ENCODE results near the gene ADGRD1.
"Not testable (repeated sequence)": the region's sequence is repeated elsewhere in the genome, so short reads cannot be mapped to it uniquely, and the experiment has no call there.

ADGRD1 gene

DNA sequence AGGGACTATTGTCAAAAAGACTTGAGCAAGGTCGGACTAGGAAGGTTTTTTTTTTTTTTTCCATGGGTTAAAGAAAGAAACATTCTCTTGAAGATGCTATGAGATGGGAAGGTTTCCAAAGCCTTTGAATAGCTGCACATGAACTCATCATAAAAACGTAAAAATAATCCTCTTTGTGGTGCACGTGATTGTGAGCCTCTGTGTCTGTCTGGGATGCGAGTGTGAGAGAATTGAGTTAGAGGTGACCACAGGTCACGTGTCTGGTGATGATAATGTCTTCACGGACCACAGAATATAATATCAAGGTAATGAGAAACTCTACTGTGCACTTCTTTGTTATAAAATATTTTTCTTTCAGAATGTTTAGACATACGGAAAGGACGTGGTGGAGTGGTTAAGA lies 24.3 kb upstream of the ADGRD1 start:
- H3K9me3 Mint-ChIP-seq (ENCODE audit: low read depth), result no peaks in the 10 kb centered on the region
- H3K36me3 Mint-ChIP-seq, result no peaks in the 10 kb centered on the region
- peaks cover 23% of the 10 kb centered on the region for H3K27me3 Mint-ChIP-seq
- H3K4me1 Mint-ChIP-seq (ENCODE audit: low read depth), result no peaks in the 10 kb centered on the region
- H3K4me3 Mint-ChIP-seq, result no peak overlapping the region
- no peak overlapping the region for H3K27ac Mint-ChIP-seq

- no peaks in the 10 kb centered on the region for H3K4me1 Mint-ChIP-seq (ENCODE audit: low read depth)
- no peak overlapping the region for H3K27ac Mint-ChIP-seq
- H3K4me3 Mint-ChIP-seq, result no peak overlapping the region
- H3K36me3 Mint-ChIP-seq, result peaks cover 3% of the 10 kb centered on the region
- peaks cover 26% of the 10 kb centered on the region for H3K27me3 Mint-ChIP-seq
- H3K9me3 Mint-ChIP-seq (ENCODE audit: low read depth), result no peaks in the 10 kb centered on the region
These were observed 21.4 kb upstream of the ADGRD1 start for GRCh38 chr12:130932061-130932930.

GRCh38 chr12:130933269-130933995 lies 20.3 kb upstream of the ADGRD1 start:
- H3K27ac Mint-ChIP-seq, result no peak overlapping the region
- no peaks in the 10 kb centered on the region for H3K4me1 Mint-ChIP-seq (ENCODE audit: low read depth)
- peaks cover 3% of the 10 kb centered on the region for H3K36me3 Mint-ChIP-seq
- H3K27me3 Mint-ChIP-seq, result peaks cover 24% of the 10 kb centered on the region
- no peak overlapping the region for H3K4me3 Mint-ChIP-seq
- H3K9me3 Mint-ChIP-seq (ENCODE audit: low read depth), result no peaks in the 10 kb centered on the region

DNA sequence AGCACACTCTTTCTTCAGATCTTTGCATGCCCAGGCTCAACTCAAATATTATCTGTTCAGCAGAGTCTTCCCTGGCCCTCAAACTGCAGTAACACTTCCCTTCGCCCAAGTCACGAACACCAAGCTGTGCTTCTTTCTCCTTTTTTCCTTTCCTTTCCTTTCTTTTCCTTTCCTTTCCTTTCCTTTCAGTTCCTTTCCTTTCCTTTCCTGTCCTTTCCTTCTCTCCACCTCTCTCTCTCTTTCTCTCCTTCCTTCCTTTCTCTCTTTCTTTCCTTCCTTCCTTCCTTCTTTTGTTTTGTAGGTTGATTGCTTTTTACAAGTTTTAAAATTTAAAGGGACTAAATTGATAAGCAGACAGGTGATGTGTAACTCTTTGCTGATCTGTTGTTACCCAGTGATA lies 19.0 kb upstream of the ADGRD1 start:
- peaks cover 3% of the 10 kb centered on the region for H3K36me3 Mint-ChIP-seq
- H3K27me3 Mint-ChIP-seq, result peaks cover 17% of the 10 kb centered on the region
- H3K4me3 Mint-ChIP-seq, result no peak overlapping the region
- no peak overlapping the region for H3K27ac Mint-ChIP-seq
- peaks cover 3% of the 10 kb centered on the region for H3K9me3 Mint-ChIP-seq (ENCODE audit: low read depth)
- H3K4me1 Mint-ChIP-seq (ENCODE audit: low read depth), result no peaks in the 10 kb centered on the region

- peaks cover 15% of the 10 kb centered on the region for H3K27me3 Mint-ChIP-seq
- H3K36me3 Mint-ChIP-seq, result peaks cover 3% of the 10 kb centered on the region
- peaks cover 4% of the 10 kb centered on the region for H3K9me3 Mint-ChIP-seq (ENCODE audit: low read depth)
- no peaks in the 10 kb centered on the region for H3K4me1 Mint-ChIP-seq (ENCODE audit: low read depth)
- H3K4me3 Mint-ChIP-seq, result no peak overlapping the region
- no peak overlapping the region for H3K27ac Mint-ChIP-seq
These were observed 17.1 kb upstream of the ADGRD1 start for GRCh38 chr12:130936561-130936960.

DNA sequence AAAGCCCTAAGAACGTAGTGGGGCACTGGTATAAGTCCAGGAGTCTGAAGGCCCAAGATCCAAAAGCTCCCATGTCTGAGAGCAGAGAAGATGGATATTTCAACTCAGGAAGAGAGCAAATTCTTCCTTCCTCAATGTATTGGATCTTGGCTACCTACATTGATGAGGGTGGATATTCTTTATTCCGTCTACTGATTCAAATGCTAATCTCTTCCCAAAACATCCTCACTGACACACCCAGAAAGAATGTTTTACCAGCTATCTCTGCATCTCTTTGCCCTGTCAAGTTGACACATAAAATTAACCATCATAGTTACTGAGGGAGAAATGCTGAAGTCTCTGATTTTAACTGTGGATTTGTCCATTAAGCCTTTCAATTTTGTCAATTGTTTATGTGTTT lies 16.6 kb upstream of the ADGRD1 start:
- H3K36me3 Mint-ChIP-seq, result peaks cover 3% of the 10 kb centered on the region
- H3K9me3 Mint-ChIP-seq (ENCODE audit: low read depth), result peaks cover 4% of the 10 kb centered on the region
- peaks cover 15% of the 10 kb centered on the region for H3K27me3 Mint-ChIP-seq
- no peaks in the 10 kb centered on the region for H3K4me1 Mint-ChIP-seq (ENCODE audit: low read depth)
- no peak overlapping the region for H3K27ac Mint-ChIP-seq
- no peak overlapping the region for H3K4me3 Mint-ChIP-seq

DNA sequence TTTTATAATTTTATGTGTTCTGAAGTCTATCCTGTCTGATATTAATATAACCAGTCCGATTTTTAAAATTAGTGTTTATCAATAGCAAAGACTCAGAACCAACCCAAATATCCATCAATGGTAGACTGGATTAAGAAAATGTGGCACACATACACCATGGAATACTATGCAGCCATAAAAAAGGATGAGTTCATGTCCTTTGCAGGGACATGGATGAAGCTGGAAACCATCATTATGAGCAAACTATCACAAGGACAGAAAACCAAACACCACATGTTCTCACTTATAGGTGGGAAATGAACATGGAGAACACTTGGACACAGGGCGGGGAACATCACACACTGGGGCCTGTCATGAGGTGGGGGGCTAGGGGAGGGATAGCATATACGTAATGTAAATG lies 16.2 kb upstream of the ADGRD1 start:
- H3K36me3 Mint-ChIP-seq; H3K9me3 Mint-ChIP-seq (ENCODE audit: low read depth); H3K4me3 Mint-ChIP-seq; H3K27ac Mint-ChIP-seq; H3K4me1 Mint-ChIP-seq (ENCODE audit: low read depth): not testable (repeated sequence)
- peaks cover 11% of the 10 kb centered on the region for H3K27me3 Mint-ChIP-seq

DNA sequence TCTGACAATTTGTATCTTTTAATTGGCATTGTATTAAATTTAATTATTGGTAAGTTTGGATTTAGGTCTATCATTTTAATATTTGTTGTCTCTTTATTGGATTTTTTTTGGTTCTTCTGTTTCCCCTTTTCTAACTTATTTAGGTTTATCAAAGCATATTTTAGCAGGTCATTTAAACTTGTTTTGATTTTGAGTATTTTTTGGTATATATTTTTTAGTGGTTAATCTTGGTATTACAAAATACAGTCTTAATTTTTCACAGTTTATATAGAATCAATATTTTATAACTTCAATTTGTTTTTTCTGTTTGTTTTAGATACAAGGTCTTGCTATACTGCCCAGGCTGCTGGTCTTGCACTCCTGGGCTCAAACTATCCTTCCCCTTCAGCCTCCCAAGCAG lies 15.5 kb upstream of the ADGRD1 start:
- no peak overlapping the region for H3K4me3 Mint-ChIP-seq
- H3K27ac Mint-ChIP-seq, result no peak overlapping the region
- H3K36me3 Mint-ChIP-seq, result peaks cover 3% of the 10 kb centered on the region
- no peaks in the 10 kb centered on the region for H3K4me1 Mint-ChIP-seq (ENCODE audit: low read depth)
- peaks cover 4% of the 10 kb centered on the region for H3K9me3 Mint-ChIP-seq (ENCODE audit: low read depth)
- H3K27me3 Mint-ChIP-seq, result peaks cover 9% of the 10 kb centered on the region

DNA sequence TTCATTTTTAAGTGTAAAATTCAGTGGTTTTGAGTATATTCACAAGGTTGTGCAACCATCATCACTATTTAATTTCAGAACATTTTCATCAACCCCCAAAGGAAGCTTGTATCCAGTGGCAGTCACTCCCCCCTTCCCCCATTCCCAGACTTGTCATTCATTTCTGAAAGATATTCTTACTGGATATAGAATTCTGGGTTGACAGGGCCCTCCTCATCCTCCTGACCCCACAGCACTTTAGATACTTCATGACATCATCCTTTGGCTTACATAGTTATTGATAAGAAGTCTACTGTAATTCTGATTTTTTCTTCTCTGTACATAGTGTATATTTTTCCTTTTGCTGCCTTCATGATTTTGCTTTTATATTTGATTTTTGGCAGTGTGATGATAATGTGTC lies 8.8 kb upstream of the ADGRD1 start:
- H3K36me3 Mint-ChIP-seq, result peaks cover 4% of the 10 kb centered on the region
- peaks cover 18% of the 10 kb centered on the region for H3K9me3 Mint-ChIP-seq (ENCODE audit: low read depth)
- H3K4me3 Mint-ChIP-seq, result no peak overlapping the region
- peaks cover 8% of the 10 kb centered on the region for H3K27me3 Mint-ChIP-seq
- H3K4me1 Mint-ChIP-seq (ENCODE audit: low read depth), result no peaks in the 10 kb centered on the region
- no peak overlapping the region for H3K27ac Mint-ChIP-seq

DNA sequence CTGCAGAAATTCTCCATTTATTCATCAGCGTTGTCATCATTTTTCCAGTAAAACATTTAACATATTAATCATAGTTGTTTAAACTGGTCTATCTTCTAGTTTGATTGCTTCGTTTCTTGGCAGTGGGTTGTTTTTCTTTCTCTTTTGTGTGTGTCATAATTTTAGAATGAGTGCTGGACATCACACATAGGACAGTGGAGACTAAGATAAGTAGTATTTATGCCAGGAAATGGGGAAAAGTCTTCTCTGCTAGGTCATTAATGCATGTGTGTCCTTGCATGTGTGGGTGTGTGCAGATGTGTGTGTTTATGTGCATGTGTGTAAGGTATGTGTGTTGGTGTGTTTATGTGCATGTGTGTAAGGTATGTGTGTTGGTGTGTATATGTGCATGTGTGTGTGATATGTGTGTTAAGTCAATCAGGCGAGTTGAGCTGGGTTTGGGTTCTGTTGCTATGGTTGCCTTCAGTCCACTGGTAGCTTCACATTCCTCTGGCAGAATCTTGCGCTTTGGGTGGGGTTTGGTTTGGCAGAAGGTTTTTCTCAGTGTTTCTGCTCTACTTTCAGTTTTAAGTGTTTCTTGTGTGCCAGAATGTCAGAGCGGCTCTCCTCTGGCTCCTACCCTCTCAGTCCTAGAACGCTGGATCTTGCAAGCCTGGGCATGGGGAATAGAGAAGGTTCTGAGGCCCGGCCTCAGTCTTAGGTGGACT lies 7.8 kb upstream of the ADGRD1 start:
- Mint-ChIP-seq H3K9me3 (ENCODE audit: low read depth) (peaks cover 18% of the 10 kb centered on the region), H3K4me1 (ENCODE audit: low read depth) (no peaks in the 10 kb centered on the region), H3K27ac (no peak overlapping the region), H3K27me3 (peaks cover 8% of the 10 kb centered on the region), H3K4me3 (no peak overlapping the region), H3K36me3 (peaks cover 4% of the 10 kb centered on the region)

DNA sequence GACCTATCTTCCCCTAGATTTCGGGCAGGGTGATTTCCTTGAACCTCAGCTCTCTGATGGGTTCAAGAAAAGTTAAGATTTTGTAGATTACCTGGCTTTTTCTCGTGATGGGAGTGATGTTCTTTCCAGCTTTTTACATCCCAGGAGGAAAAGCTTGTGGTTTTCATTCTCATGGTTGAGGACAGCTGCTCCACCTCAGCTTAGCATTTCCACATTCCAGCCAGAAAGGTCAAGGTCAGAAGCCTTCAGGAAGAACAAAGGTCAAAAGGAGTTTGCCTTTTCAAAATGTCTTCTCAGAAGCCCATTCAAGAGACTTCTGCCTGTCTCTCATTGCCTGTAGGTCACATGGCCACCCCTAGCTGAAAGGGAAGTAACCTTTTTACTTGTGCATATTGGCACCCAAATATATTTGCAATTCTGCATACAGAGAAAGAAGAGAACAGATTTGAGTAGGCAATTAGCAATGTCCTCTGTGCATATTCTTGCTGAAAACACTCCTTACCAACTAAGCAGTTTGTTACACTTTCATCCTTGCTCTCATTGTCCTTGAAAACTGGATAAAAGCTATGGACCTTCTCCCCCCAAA lies 6.6 kb upstream of the ADGRD1 start:
- Mint-ChIP-seq H3K27ac (no peak overlapping the region), H3K36me3 (peaks cover 4% of the 10 kb centered on the region), H3K4me1 (ENCODE audit: low read depth) (no peaks in the 10 kb centered on the region), H3K9me3 (ENCODE audit: low read depth) (peaks cover 18% of the 10 kb centered on the region), H3K27me3 (peaks cover 8% of the 10 kb centered on the region), H3K4me3 (no peak overlapping the region)

DNA sequence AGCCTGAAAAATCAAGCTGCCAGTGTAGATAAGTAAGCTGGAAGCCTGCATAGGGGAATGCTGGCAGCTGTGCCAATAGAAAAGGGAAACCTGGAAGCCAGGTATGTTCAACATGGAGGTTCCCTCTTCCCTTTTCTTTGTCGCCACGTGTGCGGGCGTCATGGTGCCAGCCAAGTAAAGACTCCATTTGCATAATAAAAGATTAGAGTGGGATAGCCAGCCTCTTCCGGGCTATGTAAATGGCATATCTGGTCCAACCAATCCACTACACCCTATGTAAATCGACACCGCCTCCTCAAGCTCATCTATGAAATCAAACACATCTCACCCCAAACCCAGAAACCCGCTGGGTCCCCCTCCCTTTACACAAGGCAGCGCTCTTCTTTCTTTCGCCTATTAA lies 5.6 kb upstream of the ADGRD1 start:
- Mint-ChIP-seq H3K27ac (no peak overlapping the region), H3K9me3 (ENCODE audit: low read depth) (peaks cover 18% of the 10 kb centered on the region), H3K27me3 (peaks cover 15% of the 10 kb centered on the region), H3K4me1 (ENCODE audit: low read depth) (no peaks in the 10 kb centered on the region), H3K36me3 (peaks cover 4% of the 10 kb centered on the region), H3K4me3 (no peak overlapping the region)

GRCh38 chr12:130948751-130949150 lies 5.0 kb upstream of the ADGRD1 start:
- Mint-ChIP-seq H3K9me3 (ENCODE audit: low read depth) (peaks cover 18% of the 10 kb centered on the region), H3K27ac (no peak overlapping the region), H3K27me3 (peaks cover 20% of the 10 kb centered on the region), H3K36me3 (peaks cover 4% of the 10 kb centered on the region), H3K4me3 (no peak overlapping the region), H3K4me1 (ENCODE audit: low read depth) (peaks cover 3% of the 10 kb centered on the region)

- H3K27me3 Mint-ChIP-seq, result peaks cover 18% of the 10 kb centered on the region
- peaks cover 4% of the 10 kb centered on the region for H3K36me3 Mint-ChIP-seq
- no peak overlapping the region for H3K4me3 Mint-ChIP-seq
- H3K27ac Mint-ChIP-seq, result no peak overlapping the region
- H3K9me3 Mint-ChIP-seq (ENCODE audit: low read depth), result peaks cover 11% of the 10 kb centered on the region
- H3K4me1 Mint-ChIP-seq (ENCODE audit: low read depth), result peaks cover 4% of the 10 kb centered on the region
These were observed 3.9 kb upstream of the ADGRD1 start for GRCh38 chr12:130949806-130950205.

DNA sequence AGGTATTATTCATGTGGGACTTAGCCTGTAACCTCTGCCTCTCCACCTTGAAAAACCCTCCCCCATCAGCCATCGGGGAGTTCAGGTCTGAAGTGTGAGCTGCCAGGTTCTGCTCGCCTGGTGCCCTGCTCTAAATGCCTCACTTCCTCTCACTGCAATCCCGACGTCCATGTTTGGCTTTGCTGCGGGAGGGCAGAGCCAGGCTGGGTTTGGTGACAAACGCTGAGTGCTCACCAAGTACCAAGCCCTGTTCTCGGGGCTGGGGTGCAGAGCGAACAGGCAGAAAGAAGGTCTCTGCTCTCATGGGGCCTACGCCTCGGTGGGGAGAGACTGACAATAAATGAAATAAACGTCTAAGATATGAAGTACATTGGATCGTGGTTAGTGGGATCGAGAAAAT lies 2.1 kb upstream of the ADGRD1 start:
- Mint-ChIP-seq H3K36me3 (no peaks in the 10 kb centered on the region), H3K4me1 (ENCODE audit: low read depth) (peaks cover 4% of the 10 kb centered on the region), H3K9me3 (ENCODE audit: low read depth) (no peaks in the 10 kb centered on the region), H3K27me3 (peaks cover 14% of the 10 kb centered on the region), H3K27ac (no peak overlapping the region), H3K4me3 (no peak overlapping the region)

Data from activated naive CD8-positive, alpha-beta T cell (primary cell).